Fibroblast of the aortic adventitia (primary cell): ENCODE data around the gene SYTL5. TPM values are rescaled to one million over a fixed set of nuclear protein-coding genes. Genes with fewer than 3 reads are reported as not detected.
A peak's percentile ranks its signal among the peaks of the same experiment; 100 is the strongest.

Experiments used
- DNase-seq: peaks from one replicate; pipeline ENCODE4 v3.0.0-alpha.2; 2010; ENCODE audit warnings: low read depth
- H3K4me3 ChIP-seq: 2 replicates; pipeline ENCODE4 v1.5.1; 2011; ENCODE audit warnings: low read depth, mild to moderate bottlenecking, control low read depth, low read length, moderate library complexity
- total RNA-seq: library from RNA; depleted of rRNA; stranded (reverse); fragments of >200 nt; gene quantifications from 2 replicates; pipeline ENCODE4 v1.2.3, GENCODE V29; 2012; ENCODE audit warnings: low replicate concordance
- TF ChIP-seq, protein P1 (sequence below): IDR thresholded peaks from 2 replicates; pipeline ENCODE4 v1.5.1; 2011; ENCODE audit warnings: mild to moderate bottlenecking, low read length, control low read depth, inconsistent platforms; ENCODE audit not compliant: insufficient read depth

The SYTL5 gene
- total RNA-seq, 1 donor, result 0.36 TPM

DNA sequence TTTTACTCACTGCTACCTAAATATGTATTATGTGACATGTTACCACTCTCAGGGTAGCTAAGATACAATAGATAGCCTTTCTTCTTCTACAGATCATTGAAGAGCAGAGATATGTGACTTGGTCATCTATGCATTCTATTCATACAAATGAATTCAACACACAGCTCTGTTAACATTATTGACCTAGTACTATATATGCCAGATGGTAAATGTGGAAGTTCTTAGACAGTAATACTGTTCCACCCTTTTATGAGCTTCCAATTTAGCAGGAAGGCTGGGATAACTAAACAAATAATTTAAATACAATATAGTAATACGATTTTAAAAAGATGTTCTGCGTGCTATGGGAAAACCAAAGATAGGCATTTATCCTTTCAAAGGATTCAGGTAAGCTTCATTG lies 76.0 kb downstream of the SYTL5 start:
- TF ChIP-seq, protein P1, sequence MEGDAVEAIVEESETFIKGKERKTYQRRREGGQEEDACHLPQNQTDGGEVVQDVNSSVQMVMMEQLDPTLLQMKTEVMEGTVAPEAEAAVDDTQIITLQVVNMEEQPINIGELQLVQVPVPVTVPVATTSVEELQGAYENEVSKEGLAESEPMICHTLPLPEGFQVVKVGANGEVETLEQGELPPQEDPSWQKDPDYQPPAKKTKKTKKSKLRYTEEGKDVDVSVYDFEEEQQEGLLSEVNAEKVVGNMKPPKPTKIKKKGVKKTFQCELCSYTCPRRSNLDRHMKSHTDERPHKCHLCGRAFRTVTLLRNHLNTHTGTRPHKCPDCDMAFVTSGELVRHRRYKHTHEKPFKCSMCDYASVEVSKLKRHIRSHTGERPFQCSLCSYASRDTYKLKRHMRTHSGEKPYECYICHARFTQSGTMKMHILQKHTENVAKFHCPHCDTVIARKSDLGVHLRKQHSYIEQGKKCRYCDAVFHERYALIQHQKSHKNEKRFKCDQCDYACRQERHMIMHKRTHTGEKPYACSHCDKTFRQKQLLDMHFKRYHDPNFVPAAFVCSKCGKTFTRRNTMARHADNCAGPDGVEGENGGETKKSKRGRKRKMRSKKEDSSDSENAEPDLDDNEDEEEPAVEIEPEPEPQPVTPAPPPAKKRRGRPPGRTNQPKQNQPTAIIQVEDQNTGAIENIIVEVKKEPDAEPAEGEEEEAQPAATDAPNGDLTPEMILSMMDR, result no peak

DNA sequence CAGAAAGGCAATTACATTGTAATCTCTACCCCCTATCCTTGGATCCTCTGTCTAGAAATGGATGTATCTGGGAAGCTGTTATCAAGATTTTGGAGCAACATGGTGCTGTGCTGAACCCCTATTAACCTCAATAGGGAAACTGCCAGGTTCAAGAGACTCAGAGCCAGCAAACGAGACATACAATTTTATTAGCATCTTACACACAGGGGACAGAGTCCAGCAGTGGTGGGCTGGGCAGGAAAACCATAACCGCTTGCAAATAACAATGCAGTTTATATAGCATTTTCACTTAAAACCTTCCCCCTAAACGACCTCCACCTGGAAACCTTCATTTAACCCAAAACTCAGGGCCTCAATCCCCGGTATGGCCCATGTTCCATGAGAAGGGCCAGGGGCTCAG lies 79.5 kb downstream of the SYTL5 start:
- DNase-seq, result no peak
- no peak overlapping the region for H3K4me3 ChIP-seq
- TF ChIP-seq, protein P1, result no peak

More for the DNA sequence above, 76.0 kb downstream of the SYTL5 start:
- DNase-seq, result no peak
- no peak overlapping the region for H3K4me3 ChIP-seq

DNA sequence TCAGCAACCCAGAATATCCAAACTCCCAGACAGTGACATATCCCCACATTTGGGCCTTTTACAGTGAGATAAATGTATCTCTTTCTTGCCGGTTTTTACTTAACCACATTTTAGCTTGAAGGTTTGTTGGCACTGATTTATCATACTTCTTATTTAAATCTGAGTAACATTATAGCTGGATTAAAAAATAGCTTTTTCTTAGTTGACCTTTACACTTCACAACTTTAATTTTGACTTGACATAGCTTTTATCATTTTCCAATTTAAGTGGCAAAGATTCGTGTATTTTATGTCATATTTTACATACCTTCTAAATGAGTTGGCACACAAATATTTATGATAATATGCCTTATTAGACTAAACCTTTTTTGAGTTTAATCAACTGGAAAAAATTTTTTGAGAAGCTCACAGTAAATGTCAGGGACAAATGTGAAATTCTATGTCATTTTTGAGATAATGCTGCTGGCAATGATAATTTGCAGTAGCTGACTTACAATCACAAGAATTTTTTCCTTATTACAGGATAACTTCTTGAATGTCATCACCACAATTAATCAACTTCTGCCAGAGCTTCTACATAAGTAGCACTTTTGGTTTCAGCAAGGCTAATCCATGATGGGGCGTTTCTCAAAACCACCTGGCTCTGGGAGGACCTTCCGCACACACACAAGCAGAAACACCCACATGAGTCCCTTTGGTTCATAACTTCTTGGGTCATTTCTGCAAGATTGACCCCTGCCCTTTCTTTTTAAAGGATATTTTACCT lies 80.3 kb downstream of the SYTL5 start:
- H3K4me3 ChIP-seq, result no peak overlapping the region
- TF ChIP-seq, protein P1, result no peak
- DNase-seq, result peak; percentile 52

DNA sequence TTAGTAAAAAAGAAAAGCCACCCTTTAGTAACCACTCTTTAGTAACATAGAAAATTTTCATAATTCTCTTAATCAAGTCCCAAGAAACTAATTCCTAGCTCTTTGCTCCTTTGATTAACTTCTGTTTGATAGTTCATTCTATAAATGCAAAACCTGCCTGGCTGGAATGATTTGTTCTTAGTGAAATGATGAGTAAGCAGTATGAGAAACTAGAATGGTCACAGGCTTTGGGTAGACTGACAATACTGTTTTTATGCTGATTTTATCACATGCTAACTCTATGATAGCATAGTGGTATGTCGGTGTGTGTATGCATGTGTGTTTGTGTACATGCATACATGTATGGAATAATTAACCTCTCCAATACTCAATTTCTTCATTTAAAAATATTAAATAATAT lies 81.2 kb downstream of the SYTL5 start:
- DNase-seq, result no peak
- no peak overlapping the region for H3K4me3 ChIP-seq
- TF ChIP-seq, protein P1, result no peak

DNA sequence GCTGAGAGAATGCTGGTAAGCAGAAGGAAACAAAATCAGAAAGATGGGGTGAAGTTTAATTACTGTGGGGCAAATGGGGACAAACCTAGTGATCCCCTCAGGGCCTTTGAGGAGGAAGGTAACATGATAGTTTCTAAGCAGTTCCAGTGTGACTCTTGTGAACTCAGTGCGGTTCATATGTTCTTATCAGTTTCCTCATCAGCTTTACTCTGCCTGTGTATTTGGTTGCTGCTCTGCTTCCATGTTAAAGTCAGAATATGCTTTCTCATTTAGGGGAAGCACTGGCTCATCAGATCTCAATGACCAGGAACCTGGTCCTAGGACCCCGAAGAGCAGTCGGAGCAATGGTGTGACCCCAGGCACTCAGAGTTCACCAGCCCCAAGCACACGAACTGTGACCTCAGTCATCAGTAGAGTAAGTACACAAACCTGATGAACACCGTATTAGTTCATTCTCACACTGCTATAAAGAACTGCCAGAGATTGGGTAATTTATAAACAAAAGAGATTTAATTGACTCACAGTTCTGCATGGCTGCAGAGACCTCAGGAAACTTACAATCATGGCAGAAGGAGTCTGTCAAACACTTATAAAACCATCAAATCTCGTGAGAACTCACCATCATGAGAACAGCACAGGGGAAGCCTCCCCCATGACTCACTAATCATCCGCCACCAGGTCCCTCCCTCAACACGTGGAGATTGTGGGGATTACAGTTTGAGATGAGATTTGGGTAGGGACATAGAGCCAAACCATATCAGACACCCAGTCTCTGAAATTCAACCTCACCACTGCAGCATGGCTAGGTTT lies 83.0 kb downstream of the SYTL5 start:
- TF ChIP-seq, protein P1, result no peak

DNA sequence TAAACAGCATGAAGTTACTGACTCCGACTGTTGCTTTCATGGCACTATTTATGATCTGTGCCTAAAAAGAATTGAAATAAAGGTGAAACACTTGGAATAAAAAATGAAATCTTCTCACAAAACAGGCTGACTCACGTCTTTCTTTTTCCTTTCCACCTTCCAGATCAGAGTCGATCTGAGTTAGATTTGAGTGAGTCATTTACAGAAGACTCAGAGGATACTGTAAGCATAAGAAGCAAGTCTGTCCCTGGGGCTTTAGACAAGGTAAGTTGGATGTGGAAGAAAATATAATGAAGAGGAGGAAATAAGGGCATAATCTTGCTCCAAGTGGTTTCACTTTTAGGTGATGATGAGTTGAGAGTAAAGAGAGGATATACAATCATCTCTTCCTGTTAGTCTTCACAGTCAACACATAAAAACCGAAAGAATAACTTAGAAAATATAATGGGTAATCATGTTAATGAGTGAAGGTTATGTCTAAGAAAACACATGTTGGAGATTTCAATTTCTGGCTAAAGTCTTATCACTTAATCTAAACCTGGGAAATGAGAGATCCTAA lies 89.7 kb downstream of the SYTL5 start:
- H3K4me3 ChIP-seq, result no peak overlapping the region
- TF ChIP-seq, protein P1, result no peak
- DNase-seq, result peak; percentile 28

More for the DNA sequence above, 83.0 kb downstream of the SYTL5 start:
- H3K4me3 ChIP-seq, result no peak overlapping the region
- DNase-seq, result no peak
